Limb (tissue), 2 donors: ENCODE data around the gene NFASC.
A peak's percentile ranks its signal among the peaks of the same experiment; 100 is the strongest.

ENCODE experiments used
- DNase-seq, 2 donors: peaks; one replicate each; pipeline ENCODE4 v3.0.0-alpha.2; 2016; ENCODE audit errors: extremely low spot score in 2 of 2

NFASC gene

DNA sequence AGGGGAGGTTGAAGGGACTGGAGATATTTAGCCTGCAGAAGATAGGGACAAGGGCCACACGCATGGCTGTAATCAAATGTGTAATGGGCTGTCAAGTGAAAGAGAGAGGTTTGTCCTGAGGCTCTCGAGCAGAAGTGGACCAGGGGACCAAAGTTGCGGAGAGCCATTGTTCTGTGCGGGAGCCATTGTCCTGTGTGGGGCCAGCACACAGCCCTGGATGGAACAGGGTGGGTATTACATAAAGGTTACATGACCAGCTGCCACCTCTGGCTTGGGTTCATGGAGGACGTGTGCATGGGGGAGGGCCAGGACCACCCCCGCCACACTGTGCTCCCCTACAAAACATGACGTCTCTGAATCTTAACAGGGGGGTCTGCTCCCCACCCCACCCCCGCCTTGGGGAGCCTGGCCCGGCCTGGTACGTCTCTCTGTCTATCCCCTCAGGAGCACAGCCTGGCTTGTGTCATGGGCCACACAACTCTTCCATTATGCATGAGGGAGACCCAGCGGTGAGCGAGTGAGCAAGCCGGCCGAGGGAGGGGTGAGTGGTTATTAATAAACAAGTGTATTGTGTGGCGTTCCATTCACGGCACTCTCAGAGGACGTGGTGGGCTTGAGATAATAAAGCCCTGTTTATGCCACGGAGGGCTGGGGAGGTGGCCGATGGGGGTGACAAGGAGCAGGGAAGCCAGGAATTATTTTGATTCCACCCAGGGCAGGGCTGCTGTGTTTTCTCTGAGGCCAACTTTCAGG, at the start of gene NFASC:
Gene NFASC (plus strand): TSS at position 703 of the 753 bp plus-strand sequence. CDS start 73,454 bp downstream, outside the sequence.
- DNase-seq = peak in 1 of 2 donors; percentile 36

DNA sequence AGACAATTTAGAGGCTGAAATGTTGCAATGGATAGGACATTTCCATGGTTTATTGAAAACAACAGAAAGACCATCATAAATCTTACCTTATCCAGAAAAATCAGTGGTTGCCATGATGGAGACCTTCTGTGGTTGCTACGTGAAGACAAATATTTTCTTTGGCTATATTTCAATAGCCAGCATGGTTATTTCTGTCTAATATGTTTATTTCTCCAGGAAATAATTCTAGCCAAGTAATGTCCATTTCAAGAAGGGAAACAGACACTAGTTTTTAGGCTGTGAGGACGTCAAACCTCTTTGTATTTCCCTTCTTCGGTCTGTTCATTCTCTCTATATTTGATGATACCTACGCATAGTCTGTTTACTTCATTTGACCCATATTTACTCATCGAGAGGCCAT, 49.2 kb upstream of the NFASC start:
- DNase-seq = no peak

DNA sequence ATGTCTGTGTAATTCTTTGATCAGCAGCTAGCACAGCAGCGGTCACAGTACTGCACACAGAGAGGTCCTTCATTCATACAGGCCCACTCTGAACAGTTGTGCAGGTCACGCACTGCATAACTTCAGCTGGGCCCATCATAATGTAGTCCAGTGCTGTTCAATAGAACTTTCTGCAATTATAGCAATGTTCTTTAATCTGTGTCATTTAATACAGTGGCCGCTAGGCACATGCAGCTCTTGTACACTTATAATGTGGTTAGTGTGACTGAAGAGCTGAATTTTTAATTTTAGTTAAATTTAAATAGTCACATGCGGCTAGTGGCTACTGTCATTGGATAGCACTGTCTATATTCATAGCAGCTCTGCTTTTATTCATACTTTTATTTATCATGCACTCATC, 48.7 kb upstream of the NFASC start:
- DNase-seq = no peak

DNA sequence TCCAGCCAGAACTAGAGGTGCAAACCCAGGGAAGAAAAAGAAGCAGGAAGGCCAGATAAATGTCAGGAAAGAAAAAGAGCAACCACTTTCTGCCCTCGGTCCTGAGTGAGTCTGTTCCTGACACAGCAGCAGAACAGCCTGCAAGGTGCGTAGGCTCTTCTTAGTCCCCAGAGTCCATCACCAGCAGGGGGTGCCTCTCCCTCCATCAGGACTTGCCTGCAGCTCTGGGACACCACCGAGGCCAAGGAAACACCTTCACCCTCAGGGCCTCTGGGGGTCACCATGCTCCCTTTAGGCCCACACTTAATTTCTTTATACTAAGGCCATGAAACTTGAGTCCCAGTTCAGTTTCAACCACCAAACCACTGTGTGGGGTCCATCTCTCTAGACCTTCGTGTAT, 43.7 kb upstream of the NFASC start:
- DNase-seq = no peak

DNA sequence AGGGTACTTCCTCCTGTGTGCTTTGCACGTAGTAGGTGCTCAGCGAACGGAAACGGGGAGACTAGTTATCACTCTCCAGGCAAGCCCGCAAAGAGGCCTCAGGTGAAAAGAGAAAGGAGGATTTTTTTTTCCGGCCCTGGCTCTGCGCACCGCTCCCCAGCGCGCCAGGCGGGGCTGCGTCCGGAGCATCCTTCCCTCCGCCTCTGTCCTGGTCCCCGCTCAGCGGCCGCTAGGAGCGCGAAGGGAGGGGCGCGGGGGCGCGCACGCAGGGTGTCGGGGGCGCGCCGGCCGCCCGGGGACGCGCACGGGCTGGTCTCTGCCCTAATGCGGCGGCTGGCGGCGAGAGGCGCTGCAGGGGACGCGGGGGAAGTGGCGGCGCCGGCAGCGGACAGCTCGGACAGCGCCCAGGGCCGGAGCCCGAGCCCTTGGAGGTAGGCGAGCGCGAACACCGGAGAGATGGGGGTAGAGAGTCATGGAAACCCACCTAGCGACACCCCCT, 42.3 kb upstream of the NFASC start:
- DNase-seq = peak; percentile 47 to 86

DNA sequence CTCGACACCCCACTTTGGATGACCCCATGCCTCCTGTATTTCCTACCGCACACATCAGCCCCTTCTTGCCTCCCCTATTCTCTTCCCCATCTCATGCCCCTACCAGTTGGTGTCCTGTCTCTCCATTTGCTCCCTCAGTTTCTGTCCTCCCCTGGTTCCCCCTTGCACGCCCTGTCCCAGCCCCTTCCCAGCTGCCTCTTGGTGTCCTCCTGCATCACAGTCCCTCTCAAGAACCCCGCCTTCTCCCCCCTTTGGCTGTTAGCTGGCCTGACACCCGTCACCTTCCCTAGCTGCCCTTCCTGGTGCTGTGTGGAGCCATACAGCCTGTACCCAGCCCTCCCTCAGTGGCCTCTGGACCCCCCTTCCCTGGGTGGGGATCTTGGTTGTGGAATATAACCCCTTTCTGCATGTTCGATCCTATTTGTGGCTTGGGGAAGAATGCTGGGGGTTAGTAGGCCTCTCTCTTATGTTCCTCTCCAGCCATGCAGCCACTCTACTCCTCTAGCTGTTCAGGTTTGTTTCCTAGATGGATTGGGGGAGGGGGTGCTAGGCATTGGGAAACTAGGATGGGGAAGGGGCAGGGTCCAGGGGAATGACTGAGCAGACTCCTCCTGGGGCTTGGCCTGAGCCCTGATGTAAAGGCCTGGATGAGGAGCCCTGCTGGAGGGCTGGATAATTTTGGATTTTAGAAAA, 41.4 kb upstream of the NFASC start:
- no peak for DNase-seq

DNA sequence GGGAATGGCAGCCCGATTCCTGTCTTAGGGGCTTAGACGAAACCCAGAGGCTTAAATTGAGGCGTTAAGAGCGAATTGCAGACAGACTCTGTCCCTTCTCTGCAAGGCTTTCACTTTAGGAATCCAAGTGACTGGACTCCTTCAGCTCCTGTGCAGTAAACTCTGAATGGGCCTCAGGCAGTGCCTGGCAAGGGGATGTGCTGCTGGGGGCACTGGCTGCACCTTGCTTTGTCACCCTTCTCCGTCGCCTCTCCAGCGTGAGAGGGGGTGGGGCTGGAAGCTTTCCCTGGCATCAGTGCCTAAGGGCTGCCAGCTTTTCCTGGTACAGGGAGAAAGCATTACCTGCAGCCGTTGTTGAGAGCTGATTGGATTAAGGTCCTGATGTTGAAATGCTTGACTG, 39.9 kb upstream of the NFASC start:
- no peak for DNase-seq

DNA sequence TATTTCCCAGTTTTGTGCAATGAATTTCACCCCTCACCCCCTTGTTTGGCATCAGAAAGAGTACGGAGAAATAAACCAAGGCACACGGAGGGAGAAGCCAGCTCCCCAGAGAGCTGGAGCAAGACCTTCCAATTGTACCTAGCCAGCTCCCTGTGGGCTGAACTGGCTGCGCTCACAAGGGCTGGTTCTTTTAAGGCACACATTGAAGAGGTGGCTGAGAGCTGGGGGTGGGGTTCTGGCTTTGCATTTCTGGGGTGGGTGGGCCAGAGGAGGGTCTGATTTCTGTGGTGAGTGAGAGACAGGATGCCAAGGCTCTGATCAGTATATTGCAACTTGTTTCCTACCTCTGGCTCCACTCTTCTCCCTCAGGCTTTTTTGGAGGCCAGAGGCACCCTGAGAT, 39.5 kb upstream of the NFASC start:
- no peak for DNase-seq

DNA sequence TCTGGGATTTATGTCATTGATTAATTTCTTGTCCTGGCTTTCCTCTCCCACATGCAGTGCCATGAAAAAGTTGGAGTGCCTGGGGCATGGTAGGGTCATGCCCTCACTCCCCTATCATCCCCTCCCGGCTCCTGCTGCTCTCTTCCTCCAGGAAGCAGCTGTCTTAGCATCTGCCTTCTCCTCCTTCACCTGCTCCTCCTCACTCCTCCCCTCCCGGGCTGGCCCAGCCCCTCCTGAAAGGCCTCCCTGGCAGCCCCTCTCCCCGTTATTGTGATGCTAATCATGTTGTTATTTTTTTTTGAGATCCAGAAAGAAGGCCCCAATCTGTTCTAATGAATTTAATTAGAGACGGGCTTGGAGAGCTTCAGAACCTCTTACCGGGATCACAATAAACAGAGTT, 36.3 kb upstream of the NFASC start:
- no peak for DNase-seq

DNA sequence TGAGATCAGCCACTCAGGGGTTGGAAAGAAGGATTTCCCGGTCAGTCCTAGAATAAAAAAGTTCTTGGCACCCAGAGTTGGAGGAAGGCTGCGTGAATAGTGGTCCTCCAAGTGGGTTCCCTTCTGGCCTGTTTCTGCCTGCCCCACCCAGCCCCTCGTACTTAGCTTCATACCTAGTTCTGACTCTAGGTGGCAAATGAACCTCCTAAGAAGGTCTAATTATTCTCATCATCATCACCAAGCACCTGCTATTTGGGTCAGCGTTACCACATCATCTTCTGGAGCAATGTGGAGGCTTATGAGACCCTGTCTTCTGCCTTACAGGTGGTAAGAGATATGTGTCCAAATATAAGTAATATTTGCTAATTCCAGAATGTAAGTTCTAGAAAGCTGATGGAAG, 35.9 kb upstream of the NFASC start:
- no peak for DNase-seq

DNA sequence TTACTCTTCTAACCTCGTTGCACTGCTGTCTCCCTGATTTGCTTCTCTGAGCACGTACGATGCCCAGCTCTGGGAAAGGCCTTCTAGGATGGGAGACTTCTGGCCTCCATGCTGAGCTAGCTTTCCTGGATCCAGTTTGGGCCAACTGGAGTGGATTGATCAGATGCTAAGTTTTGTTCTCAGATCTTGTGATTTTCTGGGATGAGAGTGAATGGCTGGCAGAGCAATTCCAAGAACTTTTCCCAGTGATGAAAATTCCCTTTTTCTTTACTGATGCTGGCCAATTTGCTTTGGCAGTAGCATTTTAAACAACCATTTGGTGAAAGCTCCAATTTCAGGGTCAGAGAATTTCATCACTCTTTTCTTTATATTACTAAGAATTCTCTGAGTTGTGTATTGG, 34.9 kb upstream of the NFASC start:
- DNase-seq = no peak

DNA sequence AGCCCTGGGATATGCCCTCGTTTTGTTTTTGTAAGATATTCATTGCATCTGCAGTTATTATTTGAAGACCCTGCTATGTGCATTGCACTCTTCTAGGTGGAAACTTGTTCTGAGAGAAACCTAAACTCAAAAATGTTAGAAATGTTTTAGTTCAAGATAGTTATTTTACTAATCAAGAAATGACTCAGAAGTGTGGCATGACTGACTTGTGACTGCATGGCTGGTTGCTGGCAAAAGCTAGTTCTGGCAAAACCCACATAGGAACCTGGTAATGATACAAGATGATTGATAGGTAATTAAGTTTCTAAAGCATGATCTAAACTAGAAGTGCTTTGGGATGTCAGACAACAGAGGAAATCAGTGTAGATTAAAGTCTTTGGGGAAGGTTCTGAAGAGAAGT, 33.8 kb upstream of the NFASC start:
- no peak for DNase-seq

DNA sequence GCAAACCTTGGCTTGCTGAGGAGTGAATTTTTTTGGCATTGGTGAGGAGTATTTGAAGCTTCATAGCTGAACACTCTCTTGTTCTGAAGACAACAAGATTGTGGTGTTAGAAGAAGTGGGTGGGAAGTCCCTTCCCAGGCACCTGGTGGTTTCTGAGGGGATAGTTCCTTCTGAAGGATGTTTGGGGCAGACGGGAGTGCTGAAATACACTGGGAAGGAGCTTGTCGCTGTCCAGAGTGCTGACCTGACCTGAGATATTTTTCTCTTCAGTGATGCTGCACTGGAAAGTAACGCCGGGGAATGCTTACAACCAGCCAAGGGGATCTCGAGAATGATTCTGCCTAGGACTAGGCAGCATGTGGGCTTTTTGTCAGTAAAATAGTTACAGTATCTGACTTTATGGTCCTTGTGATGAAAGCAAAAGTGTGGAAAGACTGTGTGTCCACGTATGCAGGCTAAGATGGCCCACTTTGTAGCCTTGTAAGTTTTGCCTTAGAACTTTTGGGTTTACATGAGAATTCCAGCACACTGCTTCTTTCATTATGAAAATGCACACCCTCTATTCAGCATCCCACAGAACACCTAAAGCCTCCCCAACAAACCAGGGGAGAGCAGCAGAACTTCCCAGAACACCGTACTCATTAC, 33.1 kb upstream of the NFASC start:
- DNase-seq = peak; percentile 49 to 81

DNA sequence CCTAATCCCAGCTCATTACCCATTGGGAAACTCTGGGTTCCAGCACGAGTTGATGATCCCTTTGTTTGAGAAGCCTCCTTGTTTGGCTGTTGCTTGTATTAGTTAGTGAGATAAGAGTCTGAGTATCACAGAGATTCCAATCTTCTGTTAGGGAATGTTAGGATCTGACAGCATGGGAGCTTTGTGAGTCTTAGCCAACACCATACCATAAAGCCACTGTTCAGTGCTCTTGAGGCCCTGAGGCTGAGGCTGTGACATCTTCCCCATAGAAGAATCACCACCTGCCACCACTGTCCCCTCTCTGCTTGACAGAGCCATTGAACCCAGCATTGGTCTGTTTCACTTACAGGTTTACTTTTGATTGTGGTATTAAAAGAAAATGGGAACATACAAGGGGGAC, 29.3 kb upstream of the NFASC start:
- DNase-seq = no peak

DNA sequence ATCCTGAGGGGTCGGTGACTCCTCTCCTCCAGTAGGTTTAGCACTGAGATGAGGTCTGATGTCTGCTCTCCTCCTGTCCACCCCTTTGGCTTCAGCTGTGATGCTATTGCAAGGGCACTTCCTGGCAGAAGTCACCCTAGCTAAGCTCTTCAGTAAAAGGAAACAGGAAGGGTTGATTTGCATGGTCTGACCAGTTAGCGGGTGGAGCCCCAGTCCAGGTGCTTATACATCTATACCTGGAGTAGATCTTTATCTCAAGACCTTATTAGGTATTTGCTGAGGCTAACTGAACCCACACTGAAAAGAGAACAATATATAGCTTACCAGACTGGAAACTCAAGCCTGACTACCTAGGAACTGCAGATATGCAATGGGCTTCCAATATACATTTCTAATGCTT, 28.9 kb upstream of the NFASC start:
- DNase-seq = no peak

DNA sequence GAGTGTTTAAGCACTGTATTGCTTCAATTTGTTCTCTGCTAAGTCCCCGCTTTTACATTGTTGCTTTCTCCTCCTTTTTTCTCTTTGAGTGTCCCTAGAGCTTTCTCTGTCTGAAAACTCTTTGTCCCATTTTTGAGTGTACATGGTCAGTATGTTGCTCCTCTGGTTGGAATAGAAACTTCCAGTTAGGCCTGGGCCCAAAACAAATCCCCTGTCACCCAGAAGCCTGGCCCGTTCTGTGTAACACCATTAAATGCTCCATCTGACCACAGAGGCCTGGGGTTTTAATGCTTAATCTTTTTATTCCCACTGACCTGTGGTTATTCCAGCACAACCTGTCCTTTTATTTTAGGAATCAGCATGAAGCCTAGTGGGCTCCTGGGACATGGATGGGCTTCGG, 28.3 kb upstream of the NFASC start:
- DNase-seq = no peak

DNA sequence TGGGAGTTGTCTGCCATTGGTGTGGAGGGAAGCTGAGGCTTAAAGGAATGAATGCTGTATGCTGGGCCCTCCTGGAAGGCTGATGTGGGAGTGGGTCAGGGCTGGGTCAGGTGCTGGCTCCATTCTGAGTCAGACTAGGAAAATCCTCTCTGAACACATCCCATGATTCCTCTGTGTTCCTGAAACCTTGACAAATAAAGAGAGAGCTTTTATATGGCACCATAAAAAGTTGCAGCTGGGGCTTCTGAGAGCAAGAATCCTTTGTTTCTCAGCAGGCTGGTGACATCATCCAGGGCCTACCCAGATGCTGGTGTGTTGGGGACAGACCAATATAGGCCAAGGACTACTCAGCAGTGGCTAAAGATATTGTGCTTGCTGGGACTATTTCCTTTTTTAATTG, 27.8 kb upstream of the NFASC start:
- no peak for DNase-seq

DNA sequence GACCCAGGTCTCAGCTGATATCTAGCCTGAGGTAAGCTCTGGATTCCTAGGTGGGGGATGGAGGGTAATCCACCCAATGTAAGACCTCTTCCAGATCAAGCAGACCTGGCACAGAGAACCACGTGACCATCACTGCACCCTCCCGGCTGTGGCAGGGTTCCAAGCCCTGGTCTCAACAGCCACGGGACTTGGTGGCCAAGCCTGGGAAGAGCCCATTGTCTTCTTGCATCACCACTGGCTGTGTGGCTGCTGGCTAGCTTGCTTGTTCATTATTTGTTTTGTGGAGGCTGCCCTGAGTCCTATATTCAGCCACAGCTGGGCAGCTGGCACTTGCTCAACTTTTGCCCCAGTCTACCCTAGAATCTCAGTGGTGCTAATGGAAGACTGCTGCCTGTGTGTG, 24.1 kb upstream of the NFASC start:
- DNase-seq = no peak

DNA sequence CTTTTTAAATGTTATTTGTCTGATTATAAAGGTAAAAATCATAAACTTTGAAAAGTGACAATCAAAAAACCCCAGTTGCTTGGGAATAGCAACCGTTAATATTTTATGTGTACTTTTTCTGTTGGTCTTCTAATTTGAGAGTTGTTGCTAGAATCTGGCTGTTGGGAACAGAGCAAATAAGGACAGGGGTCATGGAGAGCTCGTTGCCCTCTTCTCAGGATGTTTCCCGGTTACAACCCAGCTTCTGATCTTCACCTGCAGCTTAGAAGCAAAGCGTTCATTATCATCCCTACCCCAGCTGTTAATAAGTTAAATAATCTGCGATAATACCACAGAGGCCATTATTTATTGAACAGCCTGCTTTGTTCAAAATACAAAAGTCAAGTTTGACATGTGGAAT, 22.1 kb upstream of the NFASC start:
- DNase-seq = no peak

DNA sequence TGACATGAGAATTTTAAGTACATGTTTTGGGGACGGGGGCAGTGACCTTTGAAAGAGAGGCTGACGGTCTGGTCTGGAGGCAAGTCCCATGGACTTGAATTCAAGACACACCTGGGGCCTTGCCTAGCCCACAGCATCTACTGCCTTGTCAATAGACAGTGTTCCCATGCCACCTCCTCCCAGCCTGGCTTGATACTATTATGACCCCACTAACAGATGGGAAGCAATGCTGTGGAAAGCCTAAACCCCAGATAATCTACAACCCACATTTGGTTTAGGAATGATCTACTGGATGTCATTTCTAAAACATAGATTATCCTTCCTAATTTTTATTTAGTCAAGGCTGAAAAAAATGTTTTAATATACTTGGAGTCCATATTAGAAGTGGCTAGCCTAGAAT, 17.8 kb upstream of the NFASC start:
- no peak for DNase-seq

DNA sequence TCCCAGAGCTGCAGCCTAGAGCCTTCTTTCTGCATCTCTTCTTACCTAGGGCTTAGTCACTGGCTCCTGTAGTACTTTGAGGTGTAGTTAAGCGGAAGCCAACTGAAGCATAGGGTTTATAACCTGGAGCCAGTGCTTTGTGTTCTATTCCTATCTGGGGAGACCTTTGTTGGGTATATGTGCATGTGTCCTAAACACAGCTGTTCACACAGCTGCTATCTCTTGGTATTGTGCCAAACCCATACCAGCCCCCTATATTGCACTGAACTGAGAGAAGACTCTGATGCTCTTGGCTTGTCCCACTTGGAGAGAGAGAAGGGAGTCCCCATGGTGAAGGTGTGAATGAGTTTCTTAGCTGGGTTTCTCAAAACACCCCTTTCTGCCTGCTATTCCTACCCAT, 17.2 kb upstream of the NFASC start:
- no peak for DNase-seq

DNA sequence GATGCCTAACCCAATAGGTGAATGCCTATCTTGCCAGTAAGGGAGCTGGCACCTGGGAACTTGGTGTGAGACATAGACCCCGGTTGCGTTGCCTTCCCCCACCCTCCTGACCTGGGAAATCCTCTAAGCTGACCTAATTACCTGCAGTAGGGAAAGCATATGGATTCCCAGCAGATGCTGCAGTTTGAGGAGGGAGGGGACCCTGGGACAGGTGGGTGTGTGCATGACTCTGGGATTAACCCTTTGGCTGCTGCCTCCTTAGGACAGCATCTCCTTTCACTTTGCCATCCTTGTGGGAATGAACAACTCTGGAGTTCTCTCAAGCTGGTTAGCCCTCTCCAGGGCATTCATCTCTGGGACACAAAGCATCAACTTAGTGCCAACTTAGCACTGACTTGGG, 16.4 kb upstream of the NFASC start:
- no peak for DNase-seq
